H1 (cell line): ENCODE data around the gene CIC. TPM values are rescaled to one million over a fixed set of nuclear protein-coding genes. Genes with fewer than 3 reads are reported as not detected.

Source experiments
- CREB1 ChIP-seq: IDR thresholded peaks from 2 replicates; pipeline ENCODE4 v1.6.1; 2012; ENCODE audit warnings: inconsistent platforms
- NANOG ChIP-seq: IDR thresholded peaks from 2 replicates; pipeline ENCODE4 v1.6.1; 2011; ENCODE audit warnings: low read length, low read depth, mild to moderate bottlenecking, inconsistent platforms; ENCODE audit not compliant: insufficient read depth, poor library complexity, severe bottlenecking
- NRF1 ChIP-seq: IDR thresholded peaks from 2 replicates; pipeline ENCODE4 v1.6.1; 2011; ENCODE audit warnings: mild to moderate bottlenecking, low read depth, low read length, improper control_type of control experiment
- RAD21 ChIP-seq, 2 experiments: IDR thresholded peaks in 1 of 2; conservative IDR thresholded peaks in 1 of 2; 2 replicates each; pipeline ENCODE4 v1.6.1; 2011; ENCODE audit warnings: low read depth in 2 of 2, low read length in 2 of 2, improper control_type of control experiment in 1 of 2, inconsistent platforms in 1 of 2, mild to moderate bottlenecking in 1 of 2, moderate library complexity in 1 of 2
- SIN3A ChIP-seq, 2 experiments: IDR thresholded peaks in 1 of 2; conservative IDR thresholded peaks in 1 of 2; 2 replicates each; pipeline ENCODE4 v1.6.1; 2011 to 2012; ENCODE audit warnings: low read length in 2 of 2, improper control_type of control experiment in 1 of 2, low read depth in 1 of 2, mild to moderate bottlenecking in 1 of 2
- YY1 ChIP-seq: IDR thresholded peaks from 2 replicates; pipeline ENCODE4 v1.6.1; 2011; ENCODE audit warnings: low read depth, mild to moderate bottlenecking, low read length
- polyA plus RNA-seq, 7 experiments: library from polyadenylated mRNA; depleted of rRNA in 3 of 7; stranded (reverse) in 5 of 7; unstranded in 2 of 7; fragments of >200 nt in 5 of 7; fragments of 200-250 nt in 2 of 7; gene quantifications; 1 replicate in 5 of 7; 2 replicates in 1 of 7; 4 replicates in 1 of 7; pipeline versions ENCODE4 v1.2.1 to v1.2.3, GENCODE V29; 2011 to 2013; ENCODE audit warnings: missing spikeins in 2 of 7, mixed read lengths in 2 of 7
- total RNA-seq: library from RNA; stranded (reverse); fragmentation: NEBNext Ultra II Directional; extraction: Animal tissue kit (Norgen Biotek cat#: 25700); gene quantifications from 2 replicates; pipeline ENCODE4 v1.2.1, GENCODE V29; 2021
- TF ChIP-seq, protein P1 (sequence below): IDR thresholded peaks from 2 replicates; pipeline ENCODE4 v1.6.1; 2011; ENCODE audit warnings: low read depth, mild to moderate bottlenecking, low read length; ENCODE audit not compliant: insufficient read depth
- TF ChIP-seq, protein P2 (sequence below): IDR thresholded peaks from 2 replicates; pipeline ENCODE4 v1.6.1; 2012; ENCODE audit warnings: inconsistent platforms

CIC gene
- total and polyA plus RNA-seq, 2 of the 8 experiments (the other 6 are each of a cell fraction or from before 2014, with no cell fraction given), result 13.2 to 43.6 TPM

DNA sequence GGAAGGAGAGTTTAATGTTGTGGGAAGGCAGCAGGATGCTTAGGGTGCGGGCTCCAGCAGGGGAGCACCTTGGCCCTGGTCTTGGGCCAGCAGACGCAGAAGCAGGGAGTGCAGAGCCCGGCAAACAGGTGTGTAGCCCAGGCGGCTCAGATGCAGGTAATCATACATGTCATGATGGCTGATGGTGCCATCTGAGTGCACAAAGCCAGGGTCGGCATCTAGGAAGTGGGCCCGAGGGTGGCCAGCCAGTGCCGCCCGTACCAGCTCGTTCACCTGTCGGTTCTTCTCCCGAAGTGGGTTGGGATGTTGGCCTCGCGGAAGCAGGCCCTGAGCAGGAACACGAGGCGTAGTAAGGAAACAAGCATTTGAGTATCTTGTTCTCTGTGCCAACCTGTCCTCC, 28.0 kb downstream of the CIC start (continued):
- TF ChIP-seq NANOG (no peak), SIN3A (conservative IDR thresholded peaks at IDR 0.05 in 1 of 2, IDR thresholded peaks at IDR 0.05 in 1 of 2; ENCODE audit: low read depth in 1 of 2, low read length in 2 of 2) (no peak), NRF1 (no peak), YY1 (no peak), CREB1 (no peak), RAD21 (IDR thresholded peaks at IDR 0.05 in 1 of 2, conservative IDR thresholded peaks at IDR 0.05 in 1 of 2; ENCODE audit: low read depth in 2 of 2, low read length in 2 of 2) (no peak)
- TF ChIP-seq, protein P1, sequence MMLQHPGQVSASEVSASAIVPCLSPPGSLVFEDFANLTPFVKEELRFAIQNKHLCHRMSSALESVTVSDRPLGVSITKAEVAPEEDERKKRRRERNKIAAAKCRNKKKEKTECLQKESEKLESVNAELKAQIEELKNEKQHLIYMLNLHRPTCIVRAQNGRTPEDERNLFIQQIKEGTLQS, result no peak
- TF ChIP-seq, protein P2, sequence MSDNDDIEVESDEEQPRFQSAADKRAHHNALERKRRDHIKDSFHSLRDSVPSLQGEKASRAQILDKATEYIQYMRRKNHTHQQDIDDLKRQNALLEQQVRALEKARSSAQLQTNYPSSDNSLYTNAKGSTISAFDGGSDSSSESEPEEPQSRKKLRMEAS, result no peak
